Subcutaneous abdominal adipose tissue (tissue), 5 donors: ENCODE data around the gene CYP11A1.

Experiments used
- H3K27ac ChIP-seq: one replicate; pipeline ENCODE4 v1.7.0; 2013; ENCODE audit warnings: low read depth, mild to moderate bottlenecking, inconsistent platforms, low read length, moderate library complexity
- H3K27me3 ChIP-seq, 5 donors: one replicate each; pipeline ENCODE4 v1.7.0; 2013; ENCODE audit warnings: low read length in 5 of 5, inconsistent platforms in 1 of 5; ENCODE audit not compliant: control insufficient read depth in 5 of 5, insufficient read depth in 4 of 5
- H3K36me3 ChIP-seq, 5 donors: one replicate each; pipeline ENCODE4 v1.7.0; 2013; ENCODE audit warnings: low read length in 5 of 5; ENCODE audit not compliant: control insufficient read depth in 5 of 5, insufficient read depth in 5 of 5
- H3K4me1 ChIP-seq, 5 donors: one replicate each; pipeline ENCODE4 v1.7.0; 2013; ENCODE audit warnings: low read length in 5 of 5, mild to moderate bottlenecking in 3 of 5, moderate library complexity in 1 of 5; ENCODE audit not compliant: control insufficient read depth in 5 of 5, insufficient read depth in 5 of 5
- H3K4me3 ChIP-seq, 5 donors: one replicate each; pipeline ENCODE4 v1.7.0; 2013; ENCODE audit warnings: low read length in 5 of 5, low read depth in 1 of 5
- H3K9ac ChIP-seq, 5 donors: one replicate each; pipeline ENCODE4 v1.7.0; 2013; ENCODE audit warnings: low read length in 5 of 5, mild to moderate bottlenecking in 4 of 5, moderate library complexity in 3 of 5
- H3K9me3 ChIP-seq, 5 donors: one replicate each; pipeline ENCODE4 v1.7.0; 2013; ENCODE audit warnings: low read length in 5 of 5; ENCODE audit not compliant: control insufficient read depth in 5 of 5
- donor health status: healthy.
- donor health status: healthy.
- donor health status: healthy.
- donor health status: healthy.
- donor health status: healthy.

Gene CYP11A1

DNA sequence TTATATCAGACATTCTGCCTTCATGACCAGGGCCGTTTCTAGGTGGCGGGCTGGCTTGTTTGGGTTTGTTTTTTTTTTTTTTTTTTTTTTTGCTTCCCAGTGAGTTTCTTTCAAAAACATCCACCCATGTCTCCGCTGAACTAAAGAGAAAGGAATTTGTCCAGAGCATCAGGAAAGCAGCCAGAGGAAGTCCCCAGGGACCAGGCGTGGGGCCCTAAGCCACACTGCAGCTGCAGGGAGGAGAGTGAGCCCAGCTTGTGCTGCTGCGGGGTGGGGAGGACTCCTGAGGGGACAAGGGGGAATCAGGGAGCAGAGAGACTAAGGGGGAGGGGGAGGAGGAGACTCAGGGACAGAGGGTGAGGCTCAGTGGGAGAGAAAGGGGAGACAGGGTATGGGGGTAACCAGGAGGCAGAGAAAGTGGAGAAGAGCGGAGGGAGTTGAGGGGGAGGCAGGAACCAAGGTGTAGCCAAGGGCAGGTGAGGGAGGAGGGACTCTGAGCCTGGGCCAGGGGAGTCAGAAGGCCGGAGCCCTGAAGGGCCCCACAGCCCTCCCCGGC lies 49.5 kb downstream of the CYP11A1 start:
- peak overlapping the region; percentile 74 for H3K27ac ChIP-seq
- peaks cover 14 to 60% (median 50%) of the 10 kb centered on the region in 5 donors for H3K4me1 ChIP-seq
- H3K4me3 ChIP-seq: no peak overlapping the region
- H3K9ac ChIP-seq: peak overlapping the region in 3 of 5 donors; percentile 20 to 52 (median 20)
- H3K36me3 ChIP-seq: no peaks in the 10 kb centered on the region
- H3K9me3 ChIP-seq: no peaks in the 10 kb centered on the region
- H3K27me3 ChIP-seq: no peaks in the 10 kb centered on the region

- no peaks in the 10 kb centered on the region for H3K9me3 ChIP-seq
- H3K27ac ChIP-seq: no peak overlapping the region
- H3K4me3 ChIP-seq: no peak overlapping the region
- no peak overlapping the region for H3K9ac ChIP-seq
- H3K27me3 ChIP-seq: peaks cover 0 to 4% (median 0%) of the 10 kb centered on the region in 5 donors
- no peaks in the 10 kb centered on the region for H3K36me3 ChIP-seq
- peaks cover 14 to 60% (median 50%) of the 10 kb centered on the region in 5 donors for H3K4me1 ChIP-seq
These were observed 51.3 kb downstream of the CYP11A1 start for GRCh38 chr15:74316141-74316540.

GRCh38 chr15:74315626-74316025 lies 51.8 kb downstream of the CYP11A1 start:
- Histone ChIP-seq H3K4me3 (no peak overlapping the region), H3K27ac (no peak overlapping the region), H3K9me3 (no peaks in the 10 kb centered on the region), H3K27me3 (peaks cover 0 to 4% (median 0%) of the 10 kb centered on the region in 5 donors), H3K36me3 (no peaks in the 10 kb centered on the region), H3K4me1 (peaks cover 14 to 59% (median 50%) of the 10 kb centered on the region in 5 donors), H3K9ac (no peak overlapping the region)

DNA sequence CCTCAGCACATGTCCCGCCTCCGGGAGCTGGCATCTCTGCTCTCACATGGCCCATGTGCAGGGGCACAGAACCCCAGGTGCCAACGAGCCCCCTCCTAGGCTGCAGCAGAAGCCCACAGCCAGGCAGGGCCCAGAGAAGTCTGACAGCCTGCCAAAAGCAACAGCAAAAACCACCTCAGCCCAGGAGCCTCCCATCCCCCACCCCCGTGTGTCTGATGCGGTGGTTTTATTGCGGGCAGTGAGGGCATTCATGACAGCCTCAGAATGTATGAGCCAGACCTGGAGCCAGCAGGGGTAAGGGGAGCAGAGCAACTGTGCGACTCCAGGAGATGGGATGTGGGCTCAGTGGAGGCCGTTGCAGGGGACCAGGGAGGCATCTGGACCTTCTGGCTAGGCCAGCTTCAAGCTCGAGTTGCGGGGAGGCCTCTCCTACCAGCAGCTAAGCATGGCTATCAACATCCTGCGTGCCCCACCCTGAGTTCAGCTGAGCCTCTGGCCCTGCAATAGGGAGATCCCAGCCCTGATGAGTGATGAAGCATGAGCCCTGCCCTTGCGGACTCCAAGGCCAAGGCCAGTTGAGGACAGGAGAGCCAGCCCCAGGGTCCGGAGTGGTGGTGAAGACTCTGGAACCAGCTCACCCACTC lies 52.5 kb downstream of the CYP11A1 start:
- Histone ChIP-seq H3K27ac (no peak overlapping the region), H3K27me3 (peaks cover 0 to 4% (median 0%) of the 10 kb centered on the region in 5 donors), H3K36me3 (no peaks in the 10 kb centered on the region), H3K9me3 (no peaks in the 10 kb centered on the region), H3K9ac (no peak overlapping the region), H3K4me1 (peaks cover 12 to 52% (median 46%) of the 10 kb centered on the region in 5 donors), H3K4me3 (no peak overlapping the region)

- peaks cover 9 to 42% (median 36%) of the 10 kb centered on the region in 5 donors for H3K4me1 ChIP-seq
- no peaks in the 10 kb centered on the region for H3K36me3 ChIP-seq
- H3K27ac ChIP-seq: no peak overlapping the region
- H3K4me3 ChIP-seq: no peak overlapping the region
- no peaks in the 10 kb centered on the region for H3K9me3 ChIP-seq
- H3K9ac ChIP-seq: no peak overlapping the region
- peaks cover 0 to 7% (median 2%) of the 10 kb centered on the region in 5 donors for H3K27me3 ChIP-seq
These were observed 53.6 kb downstream of the CYP11A1 start for GRCh38 chr15:74313889-74314288.

- H3K4me3 ChIP-seq: no peak overlapping the region
- H3K27me3 ChIP-seq: peaks cover 0 to 14% (median 7%) of the 10 kb centered on the region in 5 donors
- peaks cover 8 to 28% (median 22%) of the 10 kb centered on the region in 5 donors for H3K4me1 ChIP-seq
- no peak overlapping the region for H3K9ac ChIP-seq
- H3K9me3 ChIP-seq: no peaks in the 10 kb centered on the region
- H3K36me3 ChIP-seq: no peaks in the 10 kb centered on the region
- no peak overlapping the region for H3K27ac ChIP-seq
These were observed 54.9 kb downstream of the CYP11A1 start for GRCh38 chr15:74312445-74313007.

GRCh38 chr15:74311734-74312444 lies 55.6 kb downstream of the CYP11A1 start:
- Histone ChIP-seq H3K9me3 (no peaks in the 10 kb centered on the region), H3K27me3 (peaks cover 4 to 15% (median 9%) of the 10 kb centered on the region in 5 donors), H3K9ac (no peak overlapping the region), H3K4me3 (no peak overlapping the region), H3K36me3 (no peaks in the 10 kb centered on the region), H3K27ac (no peak overlapping the region), H3K4me1 (peaks cover 5 to 23% (median 16%) of the 10 kb centered on the region in 5 donors)

- Histone ChIP-seq H3K4me1 (peaks cover 0 to 2% (median 0%) of the 10 kb centered on the region in 5 donors), H3K27me3 (peaks cover 13 to 34% (median 25%) of the 10 kb centered on the region in 5 donors)
These were observed 59.3 kb downstream of the CYP11A1 start for GRCh38 chr15:74307827-74308811.

DNA sequence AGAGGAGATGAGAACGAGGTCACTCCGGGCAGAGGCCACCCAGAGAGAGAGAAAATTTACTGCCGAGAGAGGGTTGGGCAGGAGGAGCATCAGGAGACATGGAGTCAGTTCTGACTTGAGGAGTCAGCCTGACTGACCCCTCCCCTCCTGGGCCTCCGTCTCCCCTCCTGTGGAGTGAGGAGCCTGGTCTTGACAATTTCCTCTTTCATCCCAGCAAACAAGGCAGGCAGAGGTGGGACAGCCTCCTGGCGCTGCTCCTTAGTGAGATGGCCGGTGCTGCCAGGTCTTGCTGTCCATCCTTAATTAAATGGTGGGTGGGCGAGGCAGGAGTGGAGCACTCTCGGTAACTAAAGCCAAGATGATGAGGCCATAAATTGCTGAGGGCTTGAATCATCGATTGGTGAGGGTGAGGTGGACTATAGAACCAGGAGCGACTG lies 60.6 kb downstream of the CYP11A1 start:
- H3K27me3 ChIP-seq: peaks cover 23 to 36% (median 29%) of the 10 kb centered on the region in 5 donors

More at GRCh38 chr15:74307827-74308811, 59.3 kb downstream of the CYP11A1 start:
- Histone ChIP-seq H3K4me3 (no peak overlapping the region), H3K27ac (no peak overlapping the region), H3K9ac (no peak overlapping the region), H3K9me3 (no peaks in the 10 kb centered on the region), H3K36me3 (no peaks in the 10 kb centered on the region)

More for the DNA sequence above, 60.6 kb downstream of the CYP11A1 start:
- Histone ChIP-seq H3K9ac (no peak overlapping the region), H3K9me3 (no peaks in the 10 kb centered on the region), H3K27ac (no peak overlapping the region), H3K36me3 (no peaks in the 10 kb centered on the region), H3K4me1 (peaks cover 0 to 4% (median 0%) of the 10 kb centered on the region in 5 donors), H3K4me3 (no peak overlapping the region)
